T47D (cell line): ENCODE measurements around the gene FBRS.
"Not testable (repeated sequence)": the region's sequence is repeated elsewhere in the genome, so short reads cannot be mapped to it uniquely, and the experiment has no call there.

Experiments
- DNase-seq, 2 experiments: peaks; one replicate each; pipeline versions ENCODE4 v3.0.0 to v3.0.0-alpha.2; 2011 to 2012; ENCODE audit warnings: low read depth in 1 of 2, low spot score in 1 of 2
- JUND ChIP-seq: IDR thresholded peaks from 2 replicates; pipeline ENCODE4 v1.6.1; 2012; ENCODE audit warnings: low read depth
- in situ Hi-C: cut with HindIII; loops from 2 replicates; pipeline ENCODE4 v1.10.0; 2016; ENCODE audit warnings: low sequenced_read_pairs, low pct_unique_long_range_greater_than_20kb

The FBRS gene

DNA sequence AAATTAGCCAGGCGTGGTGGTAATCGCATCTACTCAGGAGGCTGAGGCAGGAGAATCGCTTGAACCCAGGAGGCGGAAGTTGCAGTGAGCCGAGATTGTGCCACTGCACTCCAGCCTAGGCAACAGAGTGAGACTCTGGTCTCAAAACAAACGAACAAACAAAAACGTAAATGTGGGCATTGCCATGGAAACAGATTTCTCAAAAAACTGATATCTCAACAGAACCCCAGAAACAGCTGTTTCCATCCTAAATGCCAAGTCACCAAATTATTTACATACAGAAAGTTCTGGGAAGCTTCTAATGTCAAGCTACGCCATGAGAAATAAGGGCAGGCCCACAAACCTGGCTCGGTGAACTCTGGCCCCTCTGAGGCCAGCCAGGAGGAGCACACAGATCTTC is 32.0 kb upstream of the FBRS start:
- in situ Hi-C loops: loop anchor here (25.0 kb wide), 1 partner anchor 189 kb away; the partner anchor contains the start of genes DCTPP1 and SEPHS2
- DNase-seq: no peak
- no peak for TF ChIP-seq JUND

DNA sequence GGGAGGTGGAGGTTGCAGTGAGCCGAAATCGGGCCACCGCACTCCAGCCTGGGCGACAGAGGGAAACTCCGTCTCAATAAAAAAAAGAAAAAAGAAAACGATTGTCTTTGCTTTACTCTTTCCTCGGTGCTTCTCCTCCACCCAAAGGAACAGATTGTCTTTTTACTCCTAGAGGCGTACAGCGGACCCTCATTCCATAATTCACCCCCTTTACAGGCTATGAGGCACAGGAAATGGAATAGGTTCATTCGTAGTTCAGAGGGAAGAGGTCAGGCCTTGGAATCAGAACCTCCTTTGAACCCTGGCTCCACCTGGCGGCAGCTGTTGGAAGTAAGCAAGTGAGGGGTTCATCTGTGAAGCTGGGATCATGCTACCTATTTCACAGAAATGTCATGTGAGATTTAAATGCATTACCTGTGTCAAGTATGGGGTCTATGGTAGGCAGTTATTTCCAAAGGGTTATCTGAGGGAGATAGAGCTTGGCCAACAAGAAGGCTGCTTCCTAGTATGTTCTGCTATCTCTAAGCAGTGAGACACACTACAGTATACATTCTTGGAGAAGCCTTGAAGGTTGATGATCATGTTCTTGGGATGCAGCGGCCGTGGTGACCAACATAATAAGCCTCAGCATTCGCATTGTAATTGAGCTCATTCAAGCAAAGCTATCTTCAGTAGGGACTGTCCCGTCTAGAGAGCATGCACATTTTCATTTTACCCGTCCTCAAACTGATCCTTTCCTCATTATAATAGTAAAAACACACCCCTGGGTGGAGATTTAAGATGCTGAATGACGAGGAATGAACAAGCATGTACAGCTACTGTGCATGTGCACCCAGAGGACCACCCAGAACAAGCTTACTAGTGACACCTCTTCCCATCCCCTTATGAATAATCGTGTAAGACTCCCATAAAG is 29.3 kb upstream of the FBRS start:
- no peak for TF ChIP-seq JUND
- DNase-seq: peak; percentile 48 to 87
- in situ Hi-C loops: loop anchor here (25.0 kb wide), 1 partner anchor 192 kb away; the partner anchor contains the start of genes DCTPP1 and SEPHS2

DNA sequence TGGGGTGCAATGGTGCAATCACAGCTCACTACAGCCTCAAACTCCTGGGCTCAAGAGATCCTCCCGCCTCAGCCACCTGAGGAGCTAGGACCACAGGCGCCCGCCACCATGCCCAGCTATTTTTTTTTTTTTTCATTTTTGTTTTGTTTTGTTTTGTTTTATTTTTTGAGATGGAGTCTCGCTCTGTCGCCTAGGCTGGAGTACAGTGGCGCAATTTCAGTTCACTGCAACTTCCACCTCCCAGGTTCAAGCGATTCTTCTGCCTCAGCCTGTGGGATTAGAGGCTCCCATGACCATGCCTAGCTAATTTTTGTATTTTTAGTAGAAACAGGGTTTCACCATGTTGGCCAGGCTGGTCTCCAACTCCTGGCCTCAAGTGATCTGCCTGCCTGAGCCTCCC is 25.8 kb upstream of the FBRS start:
- in situ Hi-C loops: loop anchor here (25.0 kb wide), 1 partner anchor 195 kb away; the partner anchor contains the start of genes DCTPP1 and SEPHS2

DNA sequence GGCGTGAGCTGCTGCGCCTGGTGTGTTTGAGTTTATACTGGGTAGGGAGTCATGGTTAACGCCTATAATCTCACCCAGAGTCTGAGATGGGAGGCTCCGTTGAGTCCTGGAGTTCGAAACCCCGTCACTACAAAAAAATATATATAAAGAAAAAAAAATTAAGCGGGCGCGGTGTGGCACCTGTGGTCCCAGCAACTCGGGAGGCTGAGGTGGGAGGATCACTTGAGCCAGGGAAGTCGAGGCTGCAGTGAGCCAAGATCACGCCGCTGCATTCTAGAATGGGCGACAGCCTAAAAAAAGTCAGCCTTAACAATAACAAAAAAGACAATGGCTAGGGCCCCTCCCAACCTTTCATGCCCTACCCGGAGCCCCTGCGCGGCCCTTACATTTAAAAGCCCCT is 24.7 kb upstream of the FBRS start:
- in situ Hi-C loops: loop anchor here (25.0 kb wide), 1 partner anchor 196 kb away; the partner anchor contains the start of genes DCTPP1 and SEPHS2
- DNase-seq: no peak
- no peak for TF ChIP-seq JUND

More for the DNA sequence above, 25.8 kb upstream of the FBRS start:
- DNase-seq: not testable (repeated sequence)

DNA sequence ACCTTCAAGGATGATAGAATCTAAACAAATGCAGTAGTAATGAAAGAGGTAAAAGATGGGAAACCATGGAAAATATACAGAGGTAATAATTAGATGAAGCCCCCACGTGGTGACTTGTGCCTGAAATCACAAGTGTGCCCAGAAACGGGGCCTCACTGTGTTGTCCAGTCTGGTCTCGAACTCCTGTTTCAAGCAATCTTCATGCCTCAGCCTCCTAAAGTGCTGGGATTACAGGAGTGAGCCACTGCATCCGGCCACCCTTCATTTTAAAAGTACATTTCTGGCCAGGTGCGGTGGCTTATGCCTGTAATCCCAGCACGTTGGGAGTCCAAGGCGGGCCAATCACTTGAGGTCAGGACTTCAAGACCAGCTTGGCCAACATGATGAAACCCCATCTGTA is 21.6 kb upstream of the FBRS start:
- in situ Hi-C loops: loop anchor here (25.0 kb wide), 1 partner anchor 199 kb away; the partner anchor contains the start of genes DCTPP1 and SEPHS2
- no peak for DNase-seq
- no peak for TF ChIP-seq JUND

DNA sequence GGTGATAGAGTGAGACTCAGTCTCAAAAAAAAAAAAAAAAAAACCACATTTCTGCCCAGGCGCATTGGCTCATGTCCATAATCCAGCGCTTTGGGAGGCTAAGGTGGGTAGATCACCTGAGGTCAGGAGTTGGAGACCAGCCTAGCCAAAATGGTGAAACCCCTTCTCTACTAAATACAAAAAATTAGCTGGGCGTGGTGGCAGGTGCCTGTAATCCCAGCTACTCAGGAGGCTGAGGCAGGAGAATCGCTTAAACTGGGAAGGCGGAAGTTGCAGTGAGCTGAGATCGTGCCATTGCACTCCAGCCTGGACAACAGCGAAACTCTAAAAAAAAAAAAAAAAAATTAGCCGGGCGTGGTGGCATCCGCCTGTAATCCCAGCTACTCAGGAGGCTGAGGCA is 21.1 kb upstream of the FBRS start:
- in situ Hi-C loops: loop anchor here (25.0 kb wide), 1 partner anchor 200 kb away; the partner anchor contains the start of genes DCTPP1 and SEPHS2
- not testable (repeated sequence) for DNase-seq

DNA sequence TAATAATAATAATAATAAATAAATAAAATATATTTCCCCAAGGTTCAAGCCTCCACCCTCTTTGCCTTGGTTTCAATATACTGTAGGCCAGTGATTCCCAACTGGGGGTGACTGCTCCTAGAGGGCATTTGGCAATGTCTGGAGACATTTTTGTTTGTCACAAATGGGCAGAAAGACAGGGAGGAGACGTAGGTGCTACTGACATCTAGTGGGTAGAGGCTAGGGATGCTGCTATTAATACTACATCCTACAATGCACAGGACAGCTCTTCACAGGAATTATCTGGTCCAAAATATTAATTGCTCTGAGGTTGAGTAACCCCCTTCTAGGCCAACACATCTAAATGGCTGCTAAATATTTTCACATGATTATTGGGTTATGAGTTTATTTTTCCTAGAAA is 20.3 kb upstream of the FBRS start:
- peak in 1 of 2 experiments; percentile 88 for DNase-seq
- TF ChIP-seq JUND: no peak
- in situ Hi-C loops: loop anchor here (25.0 kb wide), 1 partner anchor 201 kb away; the partner anchor contains the start of genes DCTPP1 and SEPHS2

DNA sequence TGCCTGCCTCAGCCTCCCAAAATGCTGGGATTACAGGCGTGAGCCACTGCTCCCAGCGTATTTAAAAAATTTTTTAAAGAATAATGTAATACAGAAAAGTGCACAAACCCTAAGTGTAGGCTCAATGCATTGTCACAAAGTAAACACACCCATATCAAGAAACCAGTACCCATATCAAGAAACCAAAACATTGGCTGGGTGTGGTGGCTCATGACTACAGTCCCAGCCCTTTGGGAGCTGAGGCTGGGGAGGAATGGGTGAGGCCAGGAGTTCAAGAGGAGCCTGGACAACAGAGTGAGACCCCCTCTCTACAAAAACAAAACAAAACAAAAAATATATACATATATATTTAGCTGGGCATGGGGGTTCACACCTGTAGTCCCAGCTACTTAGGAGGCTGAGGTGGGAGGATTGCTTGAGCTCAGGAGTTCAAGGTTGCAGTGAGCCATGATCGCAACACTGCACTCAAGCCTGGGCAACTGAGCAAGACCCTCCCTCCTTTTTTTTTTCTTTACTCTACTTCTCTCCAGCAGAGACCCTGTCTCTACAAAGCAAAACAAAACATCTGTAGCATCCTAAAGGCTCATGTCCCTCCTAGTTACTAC is 16.8 kb upstream of the FBRS start:
- in situ Hi-C loops: loop anchor here (25.0 kb wide), 1 partner anchor 204 kb away; the partner anchor contains the start of genes DCTPP1 and SEPHS2
- no peak for TF ChIP-seq JUND

DNA sequence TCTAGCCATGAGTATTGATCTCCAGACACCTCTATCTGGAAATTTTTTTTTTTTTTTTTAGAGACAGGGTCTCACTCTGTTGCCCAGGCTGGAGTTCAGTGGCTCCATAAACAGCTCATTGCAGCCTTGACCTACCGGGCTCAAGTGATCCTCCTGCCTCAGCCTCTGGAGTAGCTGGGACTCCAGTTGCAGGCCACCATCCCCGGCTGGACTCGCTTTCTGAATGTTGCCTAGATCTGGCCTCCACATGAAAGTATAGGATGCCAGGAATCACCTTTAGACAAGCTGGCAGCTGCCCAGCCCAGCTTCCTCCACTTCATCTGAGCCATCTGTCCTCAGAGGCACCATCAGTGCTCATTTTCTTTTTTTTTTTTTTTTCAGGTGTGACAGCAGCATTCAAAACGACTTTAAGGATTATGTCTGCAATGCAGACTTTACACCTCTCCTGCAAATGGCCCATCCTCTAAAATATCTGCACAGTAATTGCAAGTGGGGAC is 13.8 kb upstream of the FBRS start:
- in situ Hi-C loops: loop anchor here (25.0 kb wide), 1 partner anchor 207 kb away; the partner anchor contains the start of genes DCTPP1 and SEPHS2
- no peak for DNase-seq
- no peak for TF ChIP-seq JUND

More for the DNA sequence above, 16.8 kb upstream of the FBRS start:
- no peak for DNase-seq

DNA sequence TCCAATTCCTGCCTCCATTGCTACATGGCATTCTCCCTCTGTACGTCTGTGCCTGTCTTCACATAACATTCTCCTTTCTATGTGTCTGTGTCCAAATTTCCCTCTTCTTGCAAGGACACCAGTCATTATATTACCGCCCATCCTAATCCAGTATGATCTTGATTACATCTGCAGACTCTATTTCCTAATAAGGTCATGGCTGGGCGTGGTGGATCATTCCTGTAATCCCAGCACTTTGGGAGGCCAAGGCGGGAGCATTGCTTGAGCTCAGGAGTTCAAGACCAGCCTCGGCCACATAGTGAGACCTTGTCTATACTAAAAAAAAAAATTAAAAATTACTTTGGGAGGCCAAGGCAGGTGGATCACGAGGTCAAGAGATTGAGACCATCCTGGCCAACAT is 12.5 kb upstream of the FBRS start:
- in situ Hi-C loops: loop anchor here (25.0 kb wide), 1 partner anchor 208 kb away; the partner anchor contains the start of genes DCTPP1 and SEPHS2
- no peak for TF ChIP-seq JUND
- no peak for DNase-seq

DNA sequence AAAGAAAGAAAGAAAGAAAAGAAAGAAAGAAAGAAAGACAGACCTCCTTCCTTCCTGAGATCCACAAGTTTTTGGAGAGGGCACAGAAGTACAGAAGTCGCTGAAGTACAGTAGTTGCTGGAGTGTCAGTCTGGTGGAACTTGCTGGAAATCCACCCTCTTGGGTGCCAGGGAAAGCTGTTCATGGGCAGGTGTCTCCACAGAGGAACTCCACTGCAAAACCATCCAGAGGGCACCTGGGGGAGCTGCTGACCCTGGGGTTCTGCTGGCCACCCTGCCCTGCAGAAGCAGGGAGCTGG is 11.0 kb upstream of the FBRS start:
- no peak for TF ChIP-seq JUND
- in situ Hi-C loops: loop anchor here (25.0 kb wide), 1 partner anchor 210 kb away; the partner anchor contains the start of genes DCTPP1 and SEPHS2
- DNase-seq: no peak

DNA sequence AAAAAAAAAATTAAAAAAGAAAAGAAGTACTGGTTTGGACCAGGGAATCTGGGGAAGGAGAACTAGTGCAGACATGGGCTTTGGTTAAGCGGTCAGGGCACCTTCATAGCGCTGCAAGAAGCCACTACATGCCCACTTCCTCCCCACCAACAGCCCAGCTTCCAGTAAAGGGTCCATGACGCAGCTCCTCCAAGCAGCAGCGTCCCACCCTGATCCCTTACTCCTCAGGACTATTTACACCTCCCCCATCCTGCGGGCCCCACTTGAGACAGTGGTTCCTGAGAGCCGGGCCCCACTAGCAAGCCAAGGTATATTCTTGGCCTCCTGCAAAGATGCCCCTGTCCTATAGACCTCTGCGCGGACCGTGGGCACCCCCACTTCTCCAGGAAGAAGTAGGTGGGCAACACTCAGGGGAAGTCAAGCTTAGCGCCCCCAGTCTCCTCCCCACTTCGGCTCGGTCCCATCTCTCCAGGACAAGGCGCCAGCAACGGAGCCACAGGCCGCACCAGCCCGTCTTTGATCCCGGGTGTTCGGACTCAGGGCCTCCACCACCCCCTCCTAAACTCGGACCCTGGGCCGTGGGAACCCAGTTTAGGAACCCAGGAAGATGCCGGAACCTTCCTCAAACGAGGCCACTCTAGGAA is 8.4 kb upstream of the FBRS start:
- no peak for DNase-seq
- no peak for TF ChIP-seq JUND
- in situ Hi-C loops: loop anchor here (25.0 kb wide), 1 partner anchor 213 kb away; the partner anchor contains the start of genes DCTPP1 and SEPHS2
